ENCODE measurements around the gene FILIP1L. TPM values are rescaled to one million over a fixed set of nuclear protein-coding genes. Genes with fewer than 3 reads are reported as not detected.
A peak's percentile ranks its signal among the peaks of the same experiment; 100 is the strongest.

Gene FILIP1L
- total RNA-seq, 1 experiment from 2014 or later: 15.5 TPM

- no peak overlapping the region for H3K4me3 ChIP-seq (ENCODE audit: low read depth, low read length)
- Mint-ChIP-seq H3K27ac (ENCODE audit: unreplicated experiment) (no peak overlapping the region), H3K4me3 (ENCODE audit: unreplicated experiment) (no peak overlapping the region), H3K4me1 (ENCODE audit: low read depth, unreplicated experiment) (peaks cover 48% of the 10 kb centered on the region), H3K36me3 (ENCODE audit: insufficient read depth, unreplicated experiment) (peaks cover 12% of the 10 kb centered on the region), H3K9me3 (ENCODE audit: unreplicated experiment) (no peaks in the 10 kb centered on the region), H3K27me3 (ENCODE audit: insufficient read depth, unreplicated experiment) (no peaks in the 10 kb centered on the region)
- no peak for TF ChIP-seq CTCF (IDR thresholded peaks at IDR 0.05; ENCODE audit: insufficient read depth in 1 of 2, low read depth in 1 of 2, low read length in 1 of 2, severe bottlenecking in 1 of 2, unreplicated experiment in 1 of 2)
- CTCF ChIA-PET: no interaction called here
- no peaks in the 10 kb centered on the region for H3K27me3 ChIP-seq (replicated peaks; ENCODE audit: control insufficient read depth, insufficient read depth, low read length)
- no TSS peak for BruUV-seq (replicated peaks)
- H3K9me3 ChIP-seq: no peaks in the 10 kb centered on the region
- POLR2A ChIA-PET: no interaction called here
- DNase-seq: no peak
- no peaks in the 10 kb centered on the region for H3K36me3 ChIP-seq (ENCODE audit: control insufficient read depth, insufficient read depth, low read length)
- peaks cover 63% of the 10 kb centered on the region for H3K4me1 ChIP-seq
- intact Hi-C loops (cut with micrococcal nuclease; ENCODE audit: unreplicated experiment): no loop called here
Measured at GRCh38 chr3:100079328-100079727, 35.0 kb downstream of the FILIP1L start.

GRCh38 chr3:100076731-100077529 is 37.4 kb downstream of the FILIP1L start:
- peak; percentile 53 for DNase-seq
- CTCF ChIA-PET: interaction anchor here (0.8 to 2.1 kb wide), 7 partner anchors 13 to 245 kb away, joined by 3 to 9 read pairs (median 8); no protein-coding TSS in a partner anchor

More at GRCh38 chr3:100076731-100077529, 37.4 kb downstream of the FILIP1L start:
- POLR2A ChIA-PET: interaction anchor here (1.0 to 2.0 kb wide), 6 partner anchors 9 to 183 kb away, joined by 3 to 8 read pairs (median 4); partner anchors contain the start of gene TBC1D23
- BruUV-seq (replicated peaks): TSS peak; percentile 75
- peaks cover 54% of the 10 kb centered on the region for H3K4me1 Mint-ChIP-seq (ENCODE audit: low read depth, unreplicated experiment)
- H3K27me3 ChIP-seq (replicated peaks; ENCODE audit: control insufficient read depth, insufficient read depth, low read length): no peaks in the 10 kb centered on the region
- peak overlapping the region; percentile 73 for H3K27ac Mint-ChIP-seq (ENCODE audit: unreplicated experiment)
- H3K9me3 ChIP-seq: no peaks in the 10 kb centered on the region
- peaks cover 53% of the 10 kb centered on the region for H3K4me1 ChIP-seq
- no peaks in the 10 kb centered on the region for H3K9me3 Mint-ChIP-seq (ENCODE audit: unreplicated experiment)
- H3K4me3 Mint-ChIP-seq (ENCODE audit: unreplicated experiment): peak overlapping the region; percentile 69
- H3K36me3 ChIP-seq (ENCODE audit: control insufficient read depth, insufficient read depth, low read length): no peaks in the 10 kb centered on the region
- H3K4me3 ChIP-seq (ENCODE audit: low read depth, low read length): peak overlapping the region; percentile 31
- H3K36me3 Mint-ChIP-seq (ENCODE audit: insufficient read depth, unreplicated experiment): peaks cover 16% of the 10 kb centered on the region
- TF ChIP-seq CTCF (IDR thresholded peaks at IDR 0.05; ENCODE audit: insufficient read depth in 1 of 2, low read depth in 1 of 2, low read length in 1 of 2, severe bottlenecking in 1 of 2, unreplicated experiment in 1 of 2): no peak
- intact Hi-C loops (cut with micrococcal nuclease; ENCODE audit: unreplicated experiment): loop anchor here (1.0 to 2.0 kb wide), 8 partner anchors 21 to 234 kb away; no protein-coding TSS in a partner anchor
- H3K27me3 Mint-ChIP-seq (ENCODE audit: insufficient read depth, unreplicated experiment): no peaks in the 10 kb centered on the region
